OCI-M1 (cell line): Measurements from ENCODE around the gene GPSM1.
"Not testable (repeated sequence)": the region's sequence is repeated elsewhere in the genome, so short reads cannot be mapped to it uniquely, and the experiment has no call there.

Experiments used
- DNase-seq: peaks from one replicate; lab custom pipeline; 2025; lab: John Stamatoyannopoulos, UW

Gene GPSM1

DNA sequence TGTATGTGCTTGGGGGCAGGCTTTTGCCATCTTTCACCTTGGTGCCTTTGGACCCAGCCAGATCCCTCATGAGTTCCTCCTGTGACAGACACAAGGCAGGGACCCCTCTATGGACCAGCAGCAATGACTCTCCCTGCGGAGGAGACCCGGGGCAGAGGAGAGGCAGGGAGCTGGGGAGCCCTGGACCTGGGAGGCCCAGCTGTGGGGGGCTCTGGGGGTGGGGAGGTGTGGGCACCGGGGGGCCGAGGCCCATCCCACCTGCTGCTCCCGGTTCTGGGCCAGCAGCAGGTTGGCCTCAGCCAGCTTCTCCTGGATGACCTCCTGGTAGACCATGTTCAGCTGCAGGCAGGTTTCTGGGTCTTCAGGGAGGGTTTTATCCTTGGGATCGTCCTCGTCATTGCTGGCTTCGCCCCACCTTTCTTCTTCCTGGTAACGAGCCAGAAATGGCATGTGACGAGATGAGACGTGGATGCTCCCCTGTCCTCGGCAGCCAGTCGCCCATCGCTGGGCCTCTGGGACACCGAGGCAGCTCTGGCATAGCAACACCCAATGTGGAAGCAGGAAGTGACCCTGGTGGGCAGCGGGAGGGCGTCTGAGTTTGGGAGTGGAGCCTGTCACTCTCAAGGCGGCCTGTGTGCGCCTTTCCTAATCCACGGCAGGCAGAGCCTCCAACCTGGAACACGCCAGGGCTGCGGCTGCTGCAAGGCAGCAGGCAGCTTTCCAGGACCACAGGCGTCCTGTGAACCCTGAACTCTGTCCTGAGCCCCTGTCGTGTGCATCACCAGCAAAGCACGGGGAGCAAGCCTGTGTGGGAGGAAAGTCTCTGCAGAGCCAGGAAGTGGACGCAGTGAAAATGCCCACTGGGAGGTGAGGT lies 68.2 kb downstream of the GPSM1 start:
- DNase-seq: no peak

- DNase-seq: no peak
These were observed 68.8 kb downstream of the GPSM1 start for GRCh38 chr9:136396219-136396515.

DNA sequence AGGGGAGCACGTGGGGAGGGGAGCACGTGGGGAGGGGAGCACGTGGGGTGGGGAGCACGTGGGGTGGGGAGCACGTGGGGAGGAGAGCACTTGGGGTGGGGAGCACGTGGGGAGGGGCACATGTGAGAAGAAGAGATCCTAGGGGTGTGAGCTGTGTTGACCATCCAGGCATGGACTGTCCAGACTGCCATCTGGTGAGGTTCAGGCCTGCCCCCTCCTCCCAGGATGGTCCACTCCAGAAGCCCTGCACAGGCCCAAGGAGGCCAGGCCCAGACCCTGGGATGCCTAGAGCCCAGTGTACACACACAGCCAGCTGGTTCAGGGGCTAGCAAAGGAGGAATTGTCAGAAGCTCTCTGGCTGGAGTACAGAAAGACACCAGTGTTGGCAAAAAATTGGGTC lies 70.3 kb downstream of the GPSM1 start:
- DNase-seq: no peak

GRCh38 chr9:136398286-136398685 lies 70.9 kb downstream of the GPSM1 start:
- no peak for DNase-seq

- peak; percentile 27 for DNase-seq
These were observed 72.1 kb downstream of the GPSM1 start for GRCh38 chr9:136399176-136400037.

DNA sequence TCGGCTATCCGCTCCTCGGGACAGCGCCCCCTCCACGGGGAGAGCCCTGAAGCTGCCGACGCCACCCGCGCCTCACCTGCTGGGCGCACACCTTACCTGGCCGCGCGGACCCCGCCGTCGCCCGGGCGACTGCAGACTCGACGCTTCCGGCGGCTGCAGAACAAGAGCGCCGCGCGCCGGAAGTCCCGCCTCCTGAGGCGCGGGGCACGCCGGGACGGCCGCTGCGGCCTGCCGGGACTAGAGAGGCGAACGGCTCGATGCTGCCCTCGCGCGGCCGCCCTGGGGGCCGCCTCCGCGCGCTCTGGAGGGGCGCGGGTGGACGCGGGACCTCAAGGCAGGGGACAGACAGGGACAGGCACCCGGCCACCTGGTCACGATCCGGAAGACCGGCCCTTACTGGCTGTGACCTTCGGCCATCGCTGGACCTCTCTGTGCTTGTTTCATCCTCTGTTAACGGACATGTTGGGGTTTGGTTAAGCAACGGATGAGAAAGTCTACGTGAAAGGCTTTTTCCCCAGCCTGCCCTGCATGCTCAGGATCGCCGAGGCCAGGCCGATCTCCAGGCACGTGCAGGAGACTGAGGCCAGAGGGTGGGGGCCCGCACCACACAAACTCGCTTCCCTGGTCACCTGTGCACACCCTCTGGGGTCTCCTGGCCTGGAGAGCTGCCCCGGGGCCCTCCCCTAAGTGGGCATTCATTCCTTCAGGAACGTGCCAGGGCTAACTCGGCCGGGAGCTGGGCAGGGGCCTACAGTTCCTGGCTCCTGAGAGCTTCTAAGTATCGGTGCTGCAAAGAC lies 72.9 kb downstream of the GPSM1 start, which contains the start of gene SNAPC4:
SNAPC4 (minus strand) TSS at position 133 of the 797 bp plus-strand sequence. CDS start 1,742 bp downstream, outside the sequence.
- peak; percentile 92 for DNase-seq

- DNase-seq: no peak
These were observed 74.0 kb downstream of the GPSM1 start for GRCh38 chr9:136401173-136401922.

- DNase-seq: no peak
These were observed 74.7 kb downstream of the GPSM1 start for GRCh38 chr9:136402067-136402466.

DNA sequence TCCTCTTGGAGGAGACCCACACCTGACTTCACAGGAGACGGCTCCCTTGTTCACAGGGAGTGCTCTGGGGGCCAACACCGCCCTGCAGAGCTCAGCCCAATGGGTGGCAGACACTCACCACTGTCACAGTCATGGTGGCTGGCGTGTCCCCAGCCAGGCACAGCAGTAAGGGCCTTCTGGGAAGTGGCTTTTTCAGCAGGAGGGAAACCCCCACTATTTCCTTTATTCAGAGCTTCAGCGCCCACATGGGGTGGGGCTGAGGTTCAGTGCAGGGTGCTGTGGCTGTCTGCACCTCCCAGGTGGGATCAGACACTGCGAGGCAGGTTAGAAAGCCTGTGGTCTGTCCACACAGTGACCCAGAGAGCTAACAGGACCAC lies 76.2 kb downstream of the GPSM1 start:
- DNase-seq: no peak

DNA sequence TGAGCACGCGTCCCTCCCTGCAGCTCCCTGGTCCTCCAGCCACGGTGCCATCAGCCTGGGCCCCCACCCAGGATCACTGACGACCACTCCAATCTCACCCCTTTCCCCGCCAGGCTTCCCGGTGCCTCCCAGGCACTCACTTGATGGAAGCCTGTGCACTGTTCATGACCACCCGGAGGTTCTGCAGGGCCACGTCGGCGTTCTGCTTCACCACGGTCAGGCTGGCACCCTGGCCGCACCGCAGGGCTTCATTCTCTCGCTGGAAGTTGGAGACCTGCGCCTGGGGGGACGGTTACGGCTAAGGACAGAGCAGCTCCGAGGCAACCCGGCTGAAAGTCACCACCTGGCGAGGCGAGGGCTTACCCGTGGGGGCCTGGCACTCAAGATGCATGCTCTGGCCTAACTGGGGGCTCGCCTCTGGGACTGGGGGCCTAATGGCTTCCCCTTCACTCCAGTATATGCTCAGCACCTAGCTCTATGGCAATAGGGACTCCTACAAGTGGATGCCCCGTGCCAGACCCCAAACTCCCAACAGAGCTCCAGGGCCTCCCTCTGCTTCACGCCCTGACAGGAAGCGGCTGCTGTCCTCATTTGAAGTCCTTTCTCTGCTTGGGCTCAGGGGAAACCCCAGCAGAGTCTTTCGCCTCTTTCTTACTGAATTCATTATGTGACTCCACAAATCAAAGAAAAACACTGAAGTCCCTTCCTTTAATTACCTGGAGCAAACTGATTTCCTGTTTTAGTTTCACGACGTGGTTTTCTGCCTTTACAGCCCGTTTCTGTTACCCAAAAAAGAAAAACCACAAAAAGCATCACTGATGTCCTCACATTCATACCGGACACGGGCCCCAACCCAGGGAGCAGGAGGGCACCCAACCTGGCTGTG lies 76.8 kb downstream of the GPSM1 start:
- DNase-seq: no peak

DNA sequence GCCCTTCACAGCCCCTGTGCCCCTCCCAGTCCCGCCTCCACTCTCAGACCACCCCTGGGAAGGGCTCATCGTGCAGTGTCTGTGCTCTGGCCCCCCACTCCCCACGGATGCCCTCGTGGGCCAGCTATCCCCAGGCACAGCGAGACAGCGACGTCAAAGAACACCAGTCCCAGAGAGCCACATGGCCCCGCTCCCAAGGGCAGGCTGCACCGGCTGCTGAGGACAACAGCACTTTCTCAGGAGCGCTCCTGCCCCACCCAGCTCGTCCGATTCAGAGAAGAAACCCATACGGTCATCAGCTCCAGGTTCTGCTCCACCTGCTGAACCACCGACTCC lies 77.4 kb downstream of the GPSM1 start:
- no peak for DNase-seq

DNA sequence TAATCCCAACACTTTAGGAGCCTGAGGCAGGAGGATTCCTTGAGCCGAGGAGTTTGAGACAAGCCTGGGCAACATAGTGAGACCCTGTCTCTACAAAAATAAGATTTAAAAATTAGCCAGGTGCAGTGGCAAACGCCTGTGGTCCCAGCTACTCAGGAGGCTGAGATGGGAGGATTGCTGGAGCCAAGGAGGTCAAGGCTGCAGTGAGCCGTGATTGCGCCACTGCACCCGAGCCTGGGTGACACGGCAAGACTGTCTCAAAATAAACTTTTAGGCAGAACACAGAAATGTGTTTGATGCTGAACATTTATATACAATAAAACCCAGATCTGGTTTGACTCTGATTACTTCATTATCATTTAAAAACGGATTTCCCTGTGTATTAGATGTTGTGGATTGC lies 78.1 kb downstream of the GPSM1 start:
- no peak for DNase-seq

- not testable (repeated sequence) for DNase-seq
These were observed 78.6 kb downstream of the GPSM1 start for GRCh38 chr9:136405904-136406303.

- DNase-seq: not testable (repeated sequence)
These were observed 79.7 kb downstream of the GPSM1 start for GRCh38 chr9:136407061-136407460.

DNA sequence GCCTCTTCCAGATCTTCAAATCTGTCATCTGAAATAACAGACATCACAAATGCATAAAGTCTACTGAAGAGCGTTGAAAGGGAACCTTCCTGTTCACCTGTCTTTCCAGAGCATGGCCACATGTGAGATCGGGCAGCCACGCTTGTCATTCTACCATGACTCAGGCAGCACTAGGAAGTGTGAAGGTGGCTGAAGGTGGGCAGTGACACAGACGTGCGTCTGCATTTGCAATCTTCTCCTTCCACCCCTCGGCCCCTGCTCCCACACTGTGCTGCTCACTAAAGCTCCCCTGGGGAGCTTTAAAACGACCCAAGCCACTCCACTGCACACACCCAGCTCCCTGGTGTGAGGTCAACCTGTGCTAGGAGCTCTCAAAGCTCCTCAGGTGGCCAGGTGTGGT lies 80.6 kb downstream of the GPSM1 start:
- no peak for DNase-seq
